ENCODE measurements around the gene KCNIP4. TPM values are rescaled to one million over a fixed set of nuclear protein-coding genes. Genes with fewer than 3 reads are reported as not detected.

KCNIP4 gene
- polyA plus RNA-seq, 1 donor (not counting 4 experiments of a cell fraction or from before 2014, with no cell fraction given) = 0.07 TPM

DNA sequence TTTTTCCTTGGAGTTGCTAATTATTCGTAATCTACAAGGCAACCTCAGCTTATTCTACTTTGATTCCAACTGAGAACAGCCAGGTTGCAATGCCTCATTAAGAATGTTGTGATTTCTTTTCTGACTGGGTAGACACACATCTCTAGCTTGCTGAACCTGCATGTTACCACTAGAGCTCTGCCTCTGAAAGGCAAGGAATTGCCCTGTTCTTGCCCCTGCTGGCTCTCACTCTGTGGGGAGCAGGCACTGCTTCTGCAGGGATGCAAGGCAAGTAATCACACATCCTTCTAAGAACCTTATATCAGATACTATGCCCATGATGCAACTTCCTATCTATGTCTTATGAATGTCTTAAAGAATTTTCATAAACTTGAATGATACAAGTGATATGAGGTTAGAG, 745.2 kb downstream of the KCNIP4 start:
- Histone ChIP-seq H3K27me3 (ENCODE audit: control insufficient read depth, extremely low read depth, insufficient read depth, low read length) (no peaks in the 10 kb centered on the region), H3K9me1 (ENCODE audit: control insufficient read depth, extremely low read depth, insufficient read depth, low read length) (no peaks in the 10 kb centered on the region), H3K4me3 (ENCODE audit: control insufficient read depth in 2 of 3, extremely low read depth in 1 of 3, insufficient read depth in 2 of 3, low read depth in 1 of 3, low read length in 3 of 3) (no peak overlapping the region), H3K27ac (ENCODE audit: control insufficient read depth, insufficient read depth, low read length) (no peak overlapping the region), H2AFZ (ENCODE audit: control insufficient read depth, low read length) (no peak overlapping the region), H3K4me1 (ENCODE audit: control insufficient read depth, extremely low read depth, insufficient read depth, low read length) (no peaks in the 10 kb centered on the region), H3K9ac (ENCODE audit: control insufficient read depth, extremely low read depth, insufficient read depth, low read length) (no peak overlapping the region), H3K4me2 (ENCODE audit: control insufficient read depth, extremely low read depth, insufficient read depth, low read depth, low read length) (no peak overlapping the region), H3K79me2 (ENCODE audit: control insufficient read depth, insufficient read depth, low read length) (no peaks in the 10 kb centered on the region), H4K20me1 (ENCODE audit: control insufficient read depth, extremely low read depth, insufficient read depth, low read length) (no peaks in the 10 kb centered on the region), H3K9me3 (ENCODE audit: control insufficient read depth, low read depth, low read length) (no peaks in the 10 kb centered on the region), H3K36me3 (ENCODE audit: control insufficient read depth in 2 of 2, extremely low read depth in 1 of 2, insufficient read depth in 2 of 2, low read length in 2 of 2) (no peaks in the 10 kb centered on the region)
- DNase-seq (ENCODE audit: low read depth, low spot score) = no peak
- dilution Hi-C loops (cut with MboI; ENCODE audit: extremely low pct_ligation_motif_present, low sequenced_read_pairs) = no loop called here
- FAIRE-seq = no peak
- TF ChIP-seq, protein P1, sequence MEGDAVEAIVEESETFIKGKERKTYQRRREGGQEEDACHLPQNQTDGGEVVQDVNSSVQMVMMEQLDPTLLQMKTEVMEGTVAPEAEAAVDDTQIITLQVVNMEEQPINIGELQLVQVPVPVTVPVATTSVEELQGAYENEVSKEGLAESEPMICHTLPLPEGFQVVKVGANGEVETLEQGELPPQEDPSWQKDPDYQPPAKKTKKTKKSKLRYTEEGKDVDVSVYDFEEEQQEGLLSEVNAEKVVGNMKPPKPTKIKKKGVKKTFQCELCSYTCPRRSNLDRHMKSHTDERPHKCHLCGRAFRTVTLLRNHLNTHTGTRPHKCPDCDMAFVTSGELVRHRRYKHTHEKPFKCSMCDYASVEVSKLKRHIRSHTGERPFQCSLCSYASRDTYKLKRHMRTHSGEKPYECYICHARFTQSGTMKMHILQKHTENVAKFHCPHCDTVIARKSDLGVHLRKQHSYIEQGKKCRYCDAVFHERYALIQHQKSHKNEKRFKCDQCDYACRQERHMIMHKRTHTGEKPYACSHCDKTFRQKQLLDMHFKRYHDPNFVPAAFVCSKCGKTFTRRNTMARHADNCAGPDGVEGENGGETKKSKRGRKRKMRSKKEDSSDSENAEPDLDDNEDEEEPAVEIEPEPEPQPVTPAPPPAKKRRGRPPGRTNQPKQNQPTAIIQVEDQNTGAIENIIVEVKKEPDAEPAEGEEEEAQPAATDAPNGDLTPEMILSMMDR (optimal IDR thresholded peaks at IDR 0.05 in 1 of 3, IDR thresholded peaks at IDR 0.05 in 1 of 3, conservative IDR thresholded peaks at IDR 0.05 in 1 of 3; ENCODE audit: extremely low read depth in 1 of 3, insufficient read depth in 2 of 3, low read length in 3 of 3) = no peak
- no peak for TF ChIP-seq EZH2 (IDR thresholded peaks at IDR 0.05; ENCODE audit: low read length)

DNA sequence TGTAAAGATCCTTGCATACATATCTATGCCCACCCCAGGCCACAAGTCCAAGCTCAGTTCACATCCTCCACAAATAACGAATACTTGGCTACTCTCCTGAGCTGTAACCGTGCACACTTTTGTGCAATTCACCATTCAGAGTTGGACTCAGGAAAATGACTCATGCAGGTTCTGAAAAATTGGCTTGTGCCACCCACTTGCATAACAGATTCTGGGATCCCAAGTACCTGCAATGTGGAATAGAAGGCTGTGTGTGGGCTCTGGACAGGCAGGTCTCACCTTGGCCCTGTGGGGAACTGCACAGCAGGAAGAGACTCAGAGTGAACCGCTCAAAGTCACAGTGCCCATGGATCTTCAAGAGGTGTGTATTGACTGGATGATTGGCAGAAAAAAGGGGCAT, 745.6 kb downstream of the KCNIP4 start:
- Histone ChIP-seq H3K9ac (ENCODE audit: control insufficient read depth, extremely low read depth, insufficient read depth, low read length) (no peak overlapping the region), H3K4me2 (ENCODE audit: control insufficient read depth, extremely low read depth, insufficient read depth, low read depth, low read length) (no peak overlapping the region), H3K36me3 (ENCODE audit: control insufficient read depth in 2 of 2, extremely low read depth in 1 of 2, insufficient read depth in 2 of 2, low read length in 2 of 2) (no peaks in the 10 kb centered on the region), H3K4me1 (ENCODE audit: control insufficient read depth, extremely low read depth, insufficient read depth, low read length) (no peaks in the 10 kb centered on the region), H3K9me1 (ENCODE audit: control insufficient read depth, extremely low read depth, insufficient read depth, low read length) (no peaks in the 10 kb centered on the region), H3K9me3 (ENCODE audit: control insufficient read depth, low read depth, low read length) (no peaks in the 10 kb centered on the region), H2AFZ (ENCODE audit: control insufficient read depth, low read length) (no peak overlapping the region), H3K27me3 (ENCODE audit: control insufficient read depth, extremely low read depth, insufficient read depth, low read length) (no peaks in the 10 kb centered on the region), H3K27ac (ENCODE audit: control insufficient read depth, insufficient read depth, low read length) (no peak overlapping the region), H3K79me2 (ENCODE audit: control insufficient read depth, insufficient read depth, low read length) (no peaks in the 10 kb centered on the region), H3K4me3 (ENCODE audit: control insufficient read depth in 2 of 3, extremely low read depth in 1 of 3, insufficient read depth in 2 of 3, low read depth in 1 of 3, low read length in 3 of 3) (no peak overlapping the region), H4K20me1 (ENCODE audit: control insufficient read depth, extremely low read depth, insufficient read depth, low read length) (no peaks in the 10 kb centered on the region)
- no peak for FAIRE-seq
- no peak for DNase-seq (ENCODE audit: low read depth, low spot score)
- dilution Hi-C loops (cut with MboI; ENCODE audit: extremely low pct_ligation_motif_present, low sequenced_read_pairs) = no loop called here
- TF ChIP-seq, protein P1 (optimal IDR thresholded peaks at IDR 0.05 in 1 of 3, IDR thresholded peaks at IDR 0.05 in 1 of 3, conservative IDR thresholded peaks at IDR 0.05 in 1 of 3; ENCODE audit: extremely low read depth in 1 of 3, insufficient read depth in 2 of 3, low read length in 3 of 3) = no peak
- no peak for TF ChIP-seq EZH2 (IDR thresholded peaks at IDR 0.05; ENCODE audit: low read length)

Data from keratinocyte (primary cell).